HG03457 (cell line): Measurements from ENCODE around the gene ITPKB.
A peak's percentile ranks its signal among the peaks of the same experiment; 100 is the strongest.
"Not testable (repeated sequence)": the region's sequence is repeated elsewhere in the genome, so short reads cannot be mapped to it uniquely, and the experiment has no call there.

ENCODE experiments used
- ATAC-seq: cut with Tn5 transposase; IDR thresholded peaks from one replicate; pipeline ENCODE4 v1.9.1; 2021; ENCODE audit warnings: moderate number of reproducible peaks; ENCODE audit not compliant: unreplicated experiment

The ITPKB gene

DNA sequence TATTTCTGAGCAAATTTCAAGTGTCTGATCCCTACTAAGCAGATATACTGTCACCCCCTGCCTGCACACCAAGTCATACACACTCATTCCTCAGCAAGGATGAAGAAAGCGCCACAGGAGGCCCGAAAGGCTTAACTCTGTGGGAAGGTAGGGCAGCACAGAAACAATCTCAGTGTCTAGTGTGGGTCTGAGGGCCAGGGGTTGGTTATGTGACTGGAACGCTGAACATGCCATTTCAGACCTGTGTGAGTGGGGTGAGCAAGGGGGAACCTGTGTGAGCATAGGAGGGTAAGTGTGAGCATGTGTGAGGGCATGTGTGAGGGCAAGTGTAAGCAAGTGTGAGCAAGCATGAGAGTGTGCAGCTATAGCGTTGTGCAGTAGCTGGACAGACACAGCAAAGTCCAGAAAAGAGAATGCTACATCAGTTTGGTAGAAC lies 6.2 kb downstream of the ITPKB start:
- no peak for ATAC-seq

DNA sequence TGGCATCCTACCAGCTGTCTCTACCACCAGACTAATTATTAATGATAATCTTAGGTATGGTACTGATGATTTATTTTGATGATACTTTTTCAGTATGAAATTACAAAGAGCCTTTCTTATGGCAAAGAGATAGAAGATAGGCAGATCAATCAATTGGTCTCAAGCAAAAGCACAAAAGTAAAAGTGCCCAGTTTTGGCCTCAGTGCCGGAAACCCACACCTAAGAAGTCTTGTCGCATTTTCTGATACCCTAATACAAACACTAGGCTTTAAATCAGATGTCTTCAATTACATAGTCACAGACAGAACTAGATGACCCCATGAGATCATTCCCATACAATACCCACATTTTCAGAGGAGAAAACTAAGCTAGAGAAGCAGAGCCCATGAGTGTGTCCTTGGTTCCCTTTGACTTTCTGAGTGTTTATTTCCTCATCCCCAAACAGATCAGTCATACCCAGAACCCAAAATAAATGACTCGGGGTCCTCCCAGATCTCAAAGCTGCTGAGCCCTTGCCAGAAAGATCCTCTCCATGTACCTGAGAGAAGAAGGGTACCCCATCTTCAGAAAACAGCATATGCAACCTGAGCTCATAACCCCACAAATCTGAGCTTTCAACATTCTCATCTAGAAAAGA lies 7.7 kb downstream of the ITPKB start:
- no peak for ATAC-seq

GRCh38 chr1:226730836-226731235 lies 8.2 kb downstream of the ITPKB start:
- no peak for ATAC-seq

GRCh38 chr1:226730071-226730470 lies 9.0 kb downstream of the ITPKB start:
- no peak for ATAC-seq

- no peak for ATAC-seq
Measured at GRCh38 chr1:226728448-226728847, 10.6 kb downstream of the ITPKB start.

- no peak for ATAC-seq
Measured at GRCh38 chr1:226725897-226726267, 13.2 kb downstream of the ITPKB start.

DNA sequence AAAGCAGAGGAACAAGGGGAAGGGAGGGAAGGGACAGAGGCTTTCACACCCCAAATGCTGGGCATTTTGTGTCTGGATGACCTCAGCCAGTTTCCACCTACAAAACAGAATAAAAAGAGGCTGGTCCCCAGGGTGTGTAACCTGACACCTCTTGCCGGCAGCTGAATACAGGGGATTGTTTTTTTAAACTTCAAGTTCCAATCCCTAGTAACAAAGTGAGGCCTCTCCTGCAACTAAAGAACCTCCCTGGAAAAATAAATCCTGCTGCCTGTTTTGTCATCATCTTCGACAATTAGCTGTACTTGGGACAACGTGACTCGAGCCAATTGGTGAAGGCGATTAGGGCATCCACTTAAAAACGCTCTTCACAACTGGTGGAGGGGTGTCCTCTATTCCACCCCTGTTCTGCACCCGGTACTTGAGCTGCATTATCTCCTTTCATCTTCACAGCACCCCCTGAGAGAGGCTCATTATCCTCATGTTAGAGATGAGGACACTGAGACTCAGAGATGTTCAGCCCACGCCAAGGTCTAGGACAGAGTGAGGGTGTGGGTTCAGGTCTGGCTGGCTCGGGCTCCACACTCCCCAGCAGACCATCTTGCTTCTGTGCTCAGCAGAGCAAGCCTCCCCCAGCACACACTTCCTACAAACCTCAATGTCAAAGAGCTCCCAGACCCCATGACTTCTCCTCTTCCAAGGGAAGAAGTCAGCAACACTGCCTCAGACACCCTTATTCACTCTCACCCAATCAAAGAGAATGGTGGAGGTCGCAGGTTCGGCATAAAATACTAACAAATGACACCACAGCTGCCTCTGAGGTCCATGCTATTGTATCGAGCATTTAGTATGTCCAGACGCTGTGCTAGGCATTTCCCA lies 15.2 kb downstream of the ITPKB start:
- no peak for ATAC-seq

DNA sequence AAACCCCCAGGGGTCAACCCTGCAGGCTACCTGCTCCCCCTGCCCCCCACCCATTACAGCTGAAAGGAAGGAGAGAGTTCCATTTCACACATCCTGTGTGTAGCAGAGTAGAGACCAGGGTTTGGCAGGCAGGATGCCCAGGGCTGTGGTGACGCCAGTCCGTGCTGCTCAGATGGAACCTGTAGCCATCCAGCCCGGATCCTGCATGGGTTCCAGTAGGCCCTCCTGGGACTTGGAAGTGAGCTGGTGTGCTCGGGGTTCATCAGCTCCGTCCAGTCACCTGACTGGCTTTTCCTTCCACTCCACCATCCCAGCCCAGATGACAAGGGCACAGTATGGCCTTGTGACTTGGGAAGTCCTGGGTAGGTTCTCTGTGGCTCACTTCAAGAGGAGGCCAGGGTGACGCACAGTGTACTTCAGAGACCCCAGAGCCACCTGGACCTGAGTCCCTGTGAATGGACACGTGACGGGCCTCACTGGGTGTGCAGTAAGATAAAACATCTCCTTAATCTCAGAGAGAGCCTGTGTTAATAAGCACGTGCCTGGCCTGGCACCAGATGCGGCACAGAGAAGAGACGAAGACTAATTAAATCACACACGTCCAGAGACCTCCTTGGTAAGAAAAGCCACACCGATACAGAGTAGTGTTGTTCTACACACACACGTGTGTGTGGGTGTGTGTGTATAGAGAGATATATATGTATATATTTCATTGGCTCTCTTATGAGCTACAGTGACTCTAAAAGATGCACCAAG lies 16.0 kb downstream of the ITPKB start:
- ATAC-seq: no peak

GRCh38 chr1:226722240-226722900 lies 16.7 kb downstream of the ITPKB start:
- ATAC-seq: no peak

DNA sequence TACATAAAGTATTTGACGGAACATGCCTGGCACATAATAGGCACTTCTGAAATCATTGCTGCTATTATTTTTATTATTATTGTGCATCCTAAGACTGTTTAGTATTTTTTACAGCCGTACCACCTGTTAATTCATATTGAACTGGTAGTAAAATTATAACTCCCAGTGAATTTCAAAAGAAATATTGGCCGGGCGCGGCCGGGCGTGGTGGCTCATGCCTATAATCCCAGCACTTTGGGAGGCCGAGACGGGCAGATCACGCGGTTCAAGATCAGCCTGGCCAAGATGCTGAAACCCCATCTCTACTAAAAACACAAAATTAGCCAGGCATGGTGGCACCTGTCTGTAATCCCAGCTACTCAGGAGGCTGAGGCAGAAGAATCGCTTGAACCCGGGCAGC lies 18.5 kb downstream of the ITPKB start:
- not testable (repeated sequence) for ATAC-seq

- ATAC-seq: no peak
Measured at GRCh38 chr1:226719596-226720387, 19.3 kb downstream of the ITPKB start.

GRCh38 chr1:226717256-226717909 lies 21.7 kb downstream of the ITPKB start:
- ATAC-seq: no peak

DNA sequence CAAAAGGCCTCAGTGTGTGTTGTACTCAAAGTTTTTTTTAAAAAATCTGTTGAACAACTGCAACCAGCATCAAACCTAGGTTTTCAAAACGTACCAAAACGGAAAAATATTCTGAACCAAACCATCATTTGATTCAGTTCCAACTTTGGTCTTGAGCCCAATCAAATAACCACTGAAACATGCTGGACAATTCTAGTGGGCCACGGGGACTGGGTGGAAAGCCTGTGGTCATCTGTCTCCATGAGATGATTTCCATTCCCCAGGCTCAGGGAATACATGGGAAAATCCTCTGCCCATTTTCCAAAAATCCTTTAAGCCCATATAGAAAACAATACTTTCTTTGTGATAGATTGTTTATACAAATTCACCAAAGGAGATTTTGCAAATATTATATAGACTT lies 22.5 kb downstream of the ITPKB start:
- ATAC-seq: no peak

GRCh38 chr1:226714148-226714547 lies 24.9 kb downstream of the ITPKB start:
- no peak for ATAC-seq

DNA sequence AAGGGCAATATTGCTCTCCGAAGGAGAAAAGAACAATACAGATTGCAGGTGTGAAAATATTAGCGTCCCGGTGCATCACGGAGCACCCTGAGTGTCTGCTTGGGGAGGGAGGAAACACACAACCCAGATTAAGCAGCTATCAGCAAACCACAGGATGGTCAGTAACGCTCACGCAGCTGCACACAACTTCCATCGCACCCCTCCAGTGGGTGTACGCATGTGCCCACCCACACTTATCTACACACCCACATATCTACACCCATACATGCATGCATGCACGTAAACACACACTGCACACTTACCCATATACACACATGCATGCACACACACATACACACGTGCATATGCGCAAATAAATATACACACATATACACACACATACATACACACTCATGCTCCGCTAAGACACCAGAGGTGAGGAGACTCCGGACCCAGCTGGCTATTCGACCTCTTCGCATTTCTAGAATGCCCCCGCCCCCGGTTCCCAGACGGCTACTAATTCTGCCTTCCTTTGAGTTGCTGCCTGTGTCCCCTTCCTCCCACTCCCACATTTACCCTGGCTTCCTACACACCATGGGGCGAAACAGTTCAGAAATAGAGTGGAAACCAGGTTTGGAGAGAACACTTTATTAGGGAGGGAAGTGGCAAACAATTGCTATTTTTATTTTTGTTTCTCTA lies 26.2 kb downstream of the ITPKB start:
- ATAC-seq: no peak

DNA sequence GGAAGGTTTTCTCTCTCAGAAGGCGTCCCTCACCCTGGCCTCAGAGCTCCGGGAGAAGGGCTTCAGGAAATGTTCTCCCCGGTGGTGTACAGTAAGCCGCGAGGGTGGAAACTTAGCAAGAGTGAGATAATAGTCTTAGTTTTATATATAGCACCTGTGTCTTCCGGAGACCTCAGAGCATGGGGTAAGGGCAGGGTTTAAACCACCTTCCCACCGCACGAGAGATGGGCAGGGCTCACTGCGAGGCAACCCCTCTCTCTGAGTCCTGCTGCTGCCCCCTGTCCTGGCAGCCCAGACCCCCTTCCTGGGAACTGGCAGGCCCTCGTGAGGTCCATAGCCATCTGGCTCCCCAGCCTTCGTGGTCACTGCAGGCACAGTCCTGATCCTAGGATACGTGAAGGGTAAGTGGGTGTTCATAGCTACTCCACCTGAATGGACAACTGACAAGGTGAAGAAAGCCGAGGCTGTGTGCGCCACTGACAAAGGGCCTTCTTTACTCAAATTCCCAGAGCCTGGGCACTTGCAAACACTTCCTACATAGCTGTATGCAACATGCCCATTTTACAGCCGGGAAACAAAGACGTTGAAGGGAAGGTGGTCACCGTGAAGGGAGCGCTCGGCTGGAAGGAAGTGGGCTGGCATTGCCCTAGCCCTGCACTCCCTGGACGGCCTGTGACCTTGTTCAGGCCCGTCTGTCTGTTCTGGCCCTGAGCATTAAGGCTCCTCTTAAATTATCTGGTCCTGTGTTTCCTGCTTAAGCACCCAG lies 26.9 kb downstream of the ITPKB start:
- peak; percentile 91 for ATAC-seq

DNA sequence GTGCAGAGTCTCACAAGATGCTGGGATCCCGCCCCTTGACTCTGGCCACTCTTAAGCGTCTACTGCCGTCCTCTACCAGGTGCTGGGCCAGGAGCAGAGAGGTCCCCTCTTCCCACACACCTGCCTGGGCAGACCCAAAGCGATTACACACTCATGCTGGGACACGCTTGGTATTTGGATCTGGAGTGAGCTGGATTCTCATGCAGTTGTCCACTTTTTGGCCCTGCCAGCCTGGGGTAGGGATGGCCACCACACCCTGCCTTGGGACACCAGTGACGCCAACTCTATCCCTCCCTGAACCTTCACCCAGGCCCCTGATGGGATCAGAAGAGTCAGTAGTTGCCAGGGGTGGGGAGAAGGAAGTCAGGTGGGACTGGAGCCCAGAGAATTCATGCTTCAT lies 28.6 kb downstream of the ITPKB start:
- ATAC-seq: no peak

DNA sequence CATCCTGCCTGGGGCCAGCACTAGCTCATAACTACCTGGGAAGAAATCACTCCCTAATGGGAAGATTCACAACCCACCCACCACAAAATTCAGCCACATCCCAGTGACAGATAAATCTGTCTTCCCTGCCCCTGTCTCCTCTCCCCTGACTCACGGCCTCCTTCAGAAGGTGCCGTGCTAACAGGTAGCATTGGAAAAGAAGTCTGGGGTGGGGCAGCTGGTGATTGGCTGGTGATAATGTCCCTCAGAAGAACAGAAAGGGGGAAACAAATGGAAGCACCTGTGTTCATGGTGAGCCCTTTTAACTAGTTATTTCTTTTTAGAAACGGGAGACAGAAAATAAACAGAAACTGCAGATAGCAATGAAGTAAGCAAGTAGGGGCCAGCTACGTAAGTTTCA lies 29.1 kb downstream of the ITPKB start:
- ATAC-seq: no peak

GRCh38 chr1:226708967-226709396 lies 30.1 kb downstream of the ITPKB start:
- ATAC-seq: no peak
